AG10803 (cell line): ENCODE data around the gene GATD1.

ENCODE experiments used
- DNase-seq: peaks from one replicate; pipeline ENCODE4 v3.0.0; 2010; ENCODE audit warnings: low read depth
- H3K4me3 ChIP-seq: 2 replicates; pipeline ENCODE4 v1.5.1; 2011; ENCODE audit warnings: mild to moderate bottlenecking, low read length, control low read depth
- CTCF ChIP-seq: conservative IDR thresholded peaks from 2 replicates; pipeline ENCODE4 v1.5.1; 2011; ENCODE audit warnings: mild to moderate bottlenecking, low read length, control low read depth, inconsistent platforms

GATD1 gene

DNA sequence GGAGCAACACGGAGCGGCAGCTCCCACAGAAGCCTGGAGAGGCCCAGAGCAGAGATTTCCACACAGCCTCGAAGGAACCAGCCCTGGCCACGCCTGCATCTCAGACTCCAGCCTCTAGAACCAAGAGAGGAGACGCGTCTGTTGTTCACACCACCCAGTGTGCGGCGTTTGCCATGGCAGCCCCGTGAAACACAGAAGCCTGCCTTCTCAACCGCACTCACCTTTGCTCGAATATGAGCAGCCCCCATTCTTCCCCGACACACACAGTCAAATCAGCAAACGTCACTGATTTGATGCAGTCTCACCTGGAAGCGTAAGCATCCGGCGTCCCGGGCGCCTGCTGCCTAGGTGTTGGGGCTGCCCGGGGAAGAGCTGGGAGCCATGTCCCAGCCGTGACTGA lies 44.2 kb downstream of the GATD1 start:
- TF ChIP-seq CTCF, result no peak
- no peak for DNase-seq
- no peak overlapping the region for H3K4me3 ChIP-seq

GRCh38 chr11:729492-730074 lies 47.7 kb downstream of the GATD1 start:
- DNase-seq, result no peak
- no peak for TF ChIP-seq CTCF
- no peak overlapping the region for H3K4me3 ChIP-seq

DNA sequence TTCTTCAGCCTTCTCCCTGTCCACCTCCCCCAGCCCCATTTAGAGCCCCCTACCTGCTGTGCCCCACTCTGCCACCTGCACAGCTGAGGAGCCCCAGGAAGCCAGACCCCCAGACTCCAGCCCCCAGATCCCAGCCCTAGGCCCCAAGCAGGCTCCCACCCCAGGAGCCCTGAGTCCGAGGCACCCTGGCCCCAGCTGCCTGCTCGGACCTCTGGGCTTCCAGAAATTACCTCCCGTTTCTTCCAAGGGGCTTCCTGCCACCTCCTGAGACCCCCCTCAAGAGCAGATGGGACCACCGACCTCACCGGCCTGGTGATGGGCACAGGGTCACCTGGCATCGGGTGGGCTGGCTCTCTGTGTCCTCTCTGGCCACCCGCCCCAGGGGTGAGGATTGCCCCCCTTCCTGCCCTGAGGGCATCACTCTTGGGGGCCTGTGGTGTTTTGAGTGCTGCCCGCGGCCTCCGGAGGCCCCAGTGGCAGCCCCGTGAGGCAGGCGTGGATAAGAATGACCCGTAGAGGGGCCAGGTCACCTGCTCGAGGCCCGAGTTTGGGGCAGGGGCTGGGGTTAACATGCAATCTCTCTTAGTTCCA lies 48.3 kb downstream of the GATD1 start:
- no peak for DNase-seq
- H3K4me3 ChIP-seq, result no peak overlapping the region
- TF ChIP-seq CTCF, result no peak

DNA sequence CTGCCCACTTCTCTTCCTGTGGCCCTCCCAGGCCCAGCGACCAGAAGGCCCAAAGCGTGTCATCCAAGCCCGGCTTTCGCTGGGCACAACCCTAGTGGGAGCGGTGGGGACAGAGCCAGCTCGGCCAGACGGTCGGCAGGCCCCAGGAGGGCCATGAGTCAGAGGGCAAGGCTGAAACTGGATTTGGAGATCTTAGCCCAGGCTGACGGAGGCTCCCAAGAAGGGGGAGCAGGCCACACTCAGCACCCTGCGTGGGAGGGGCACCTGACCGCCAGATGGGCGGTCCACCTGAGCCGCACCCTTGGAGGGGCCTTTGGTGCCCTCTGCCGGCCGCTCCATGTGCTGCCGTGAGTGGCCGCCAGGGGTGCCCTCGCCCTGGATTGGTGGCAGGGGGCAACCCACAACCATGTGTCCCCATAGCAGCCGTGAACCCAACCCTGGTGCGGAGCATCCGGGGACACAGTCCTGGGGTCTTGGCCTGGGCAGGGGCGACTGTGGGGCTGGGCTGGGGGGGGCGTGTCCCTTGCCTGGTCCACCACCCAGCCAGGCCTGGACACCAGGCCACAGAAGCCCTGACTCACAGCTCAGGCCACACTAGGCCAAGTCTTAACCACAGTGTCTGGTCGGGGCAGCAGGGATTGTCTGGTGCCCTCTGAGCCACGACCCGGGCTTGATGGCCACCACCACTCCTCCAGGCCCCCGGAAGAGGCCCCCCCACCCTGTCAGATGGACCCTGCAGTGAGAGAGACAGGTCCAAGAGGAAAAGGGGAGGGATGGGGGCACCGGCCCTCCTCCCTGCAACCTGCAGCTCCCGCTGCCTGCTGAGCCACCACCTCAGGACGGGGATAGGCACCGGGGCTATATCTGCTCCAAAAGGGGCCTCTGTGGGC lies 49.2 kb downstream of the GATD1 start:
- H3K4me3 ChIP-seq, result no peak overlapping the region
- peak; percentile 92 for DNase-seq

GRCh38 chr11:727281-727701 lies 50.0 kb downstream of the GATD1 start:
- H3K4me3 ChIP-seq, result no peak overlapping the region
- no peak for DNase-seq
- no peak for TF ChIP-seq CTCF

More for the DNA sequence above, 49.2 kb downstream of the GATD1 start:
- TF ChIP-seq CTCF, result peak; percentile 92

- H3K4me3 ChIP-seq, result no peak overlapping the region
- TF ChIP-seq CTCF, result no peak
- DNase-seq, result no peak
Observed at GRCh38 chr11:726278-727220, 50.7 kb downstream of the GATD1 start.
